Lower leg skin (tissue), 4 donors: ENCODE data around the gene ZDHHC9. TPM values are rescaled to one million over a fixed set of nuclear protein-coding genes. Genes with fewer than 3 reads are reported as not detected.

Experiments
- DNase-seq, 2 donors: peaks; one replicate each; pipeline ENCODE4 v3.0.0-alpha.2; 2019; ENCODE audit warnings: low spot score in 2 of 2
- H3K4me3 ChIP-seq: fragments of 200-600 bp; sonication (generic); 2 replicates; pipeline ENCODE4 v1.5.1; 2017; ENCODE audit warnings: mild to moderate bottlenecking, low read depth; ENCODE audit not compliant: poor library complexity, severe bottlenecking
- POLR2A ChIP-seq, 2 donors: fragments of 450-650 bp; IDR thresholded peaks; one replicate each; pipeline ENCODE4 v1.6.1; 2016 to 2017; ENCODE audit warnings: antibody characterized with exemption in 2 of 2, mild to moderate bottlenecking in 1 of 2, moderate library complexity in 1 of 2
- WGBS, 2 donors: methylation state at CpG; one replicate each; pipeline ENCODE4 v1.1.5; 2018; 5-methylcytosine and 5-hydroxymethylcytosine counted together
- intact Hi-C: fragments of 100-400 bp; cut with DNase I; formaldehyde crosslinking; loops from one replicate; pipeline ENCODE4 v1.15.0; 2023; ENCODE audit warnings: low total_unique reads
- total RNA-seq, 4 donors: library from RNA; depleted of rRNA; stranded (reverse); fragments of >200 nt; gene quantifications; one replicate each; pipeline ENCODE4 v1.1.0, GENCODE V29; 2016
- TF ChIP-seq, protein P1 (sequence below), 3 donors: fragments of 450-650 bp; IDR thresholded peaks; one replicate each; pipeline ENCODE4 v1.5.1; 2016; ENCODE audit warnings: antibody characterized with exemption in 3 of 3, mild to moderate bottlenecking in 3 of 3, moderate library complexity in 2 of 3

ZDHHC9 gene
- total RNA-seq, 4 donors from 2014 or later, result 23.8 to 58.0 (median 40.1) TPM

- 66 to 80% methylated on average over 14 of the region's 14 CpGs for WGBS, 2 donors
- intact Hi-C loops, result no loop called here
Measured at GRCh38 chrX:129771266-129771995, 72.3 kb downstream of the ZDHHC9 start.

DNA sequence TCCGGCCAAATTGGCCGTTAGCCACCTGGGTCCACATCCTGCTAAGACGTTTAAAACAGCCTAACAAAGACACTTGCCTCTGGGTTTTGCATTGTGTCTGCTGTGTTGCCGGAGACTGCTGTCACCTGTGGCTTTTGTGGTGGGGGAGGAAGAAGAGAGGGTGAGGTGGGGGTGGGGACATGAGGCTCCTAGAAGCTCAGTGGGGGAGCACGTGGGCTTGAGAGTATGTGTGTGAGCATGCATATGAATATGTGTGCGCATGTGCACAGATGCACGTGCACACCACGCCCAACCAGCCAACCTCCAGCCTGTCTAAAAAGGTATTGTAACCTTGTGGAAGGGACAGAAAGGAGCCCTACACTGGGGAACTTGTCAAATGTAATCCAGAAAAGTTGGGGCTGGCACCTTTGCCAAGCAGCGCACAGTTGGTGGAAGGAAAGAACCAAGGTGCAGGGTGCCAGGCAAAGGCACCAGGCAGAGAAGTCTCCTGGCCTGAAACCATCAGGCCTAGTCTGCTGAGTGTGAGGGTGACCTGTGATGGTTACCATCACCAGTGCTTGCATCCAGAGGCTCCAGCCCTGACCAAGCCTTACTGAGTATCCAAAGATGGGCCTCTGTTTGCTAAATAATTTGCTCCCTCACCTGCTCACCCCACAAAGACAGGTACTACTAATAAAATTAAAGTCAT lies 74.1 kb downstream of the ZDHHC9 start:
- intact Hi-C loops, result no loop called here
- H3K4me3 ChIP-seq, result no peak overlapping the region
- WGBS, 2 donors, result 65 to 67% methylated on average over 6 to 9 of the region's 9 CpGs
- no peak for DNase-seq
- no peak for TF ChIP-seq POLR2A (IDR thresholded peaks at IDR 0.05)
- TF ChIP-seq, protein P1, sequence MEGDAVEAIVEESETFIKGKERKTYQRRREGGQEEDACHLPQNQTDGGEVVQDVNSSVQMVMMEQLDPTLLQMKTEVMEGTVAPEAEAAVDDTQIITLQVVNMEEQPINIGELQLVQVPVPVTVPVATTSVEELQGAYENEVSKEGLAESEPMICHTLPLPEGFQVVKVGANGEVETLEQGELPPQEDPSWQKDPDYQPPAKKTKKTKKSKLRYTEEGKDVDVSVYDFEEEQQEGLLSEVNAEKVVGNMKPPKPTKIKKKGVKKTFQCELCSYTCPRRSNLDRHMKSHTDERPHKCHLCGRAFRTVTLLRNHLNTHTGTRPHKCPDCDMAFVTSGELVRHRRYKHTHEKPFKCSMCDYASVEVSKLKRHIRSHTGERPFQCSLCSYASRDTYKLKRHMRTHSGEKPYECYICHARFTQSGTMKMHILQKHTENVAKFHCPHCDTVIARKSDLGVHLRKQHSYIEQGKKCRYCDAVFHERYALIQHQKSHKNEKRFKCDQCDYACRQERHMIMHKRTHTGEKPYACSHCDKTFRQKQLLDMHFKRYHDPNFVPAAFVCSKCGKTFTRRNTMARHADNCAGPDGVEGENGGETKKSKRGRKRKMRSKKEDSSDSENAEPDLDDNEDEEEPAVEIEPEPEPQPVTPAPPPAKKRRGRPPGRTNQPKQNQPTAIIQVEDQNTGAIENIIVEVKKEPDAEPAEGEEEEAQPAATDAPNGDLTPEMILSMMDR (IDR thresholded peaks at IDR 0.05), result no peak

More at GRCh38 chrX:129771266-129771995, 72.3 kb downstream of the ZDHHC9 start:
- TF ChIP-seq, protein P1 (IDR thresholded peaks at IDR 0.05), result no peak
- no peak for TF ChIP-seq POLR2A (IDR thresholded peaks at IDR 0.05)
- DNase-seq, result no peak
- no peak overlapping the region for H3K4me3 ChIP-seq

GRCh38 chrX:129768586-129769466 lies 74.9 kb downstream of the ZDHHC9 start:
- H3K4me3 ChIP-seq, result no peak overlapping the region
- DNase-seq, result no peak
- WGBS, 2 donors, result 75 to 95% methylated on average over 8 of the region's 8 CpGs
- TF ChIP-seq POLR2A (IDR thresholded peaks at IDR 0.05), result no peak
- TF ChIP-seq, protein P1 (IDR thresholded peaks at IDR 0.05), result no peak
- intact Hi-C loops, result no loop called here

DNA sequence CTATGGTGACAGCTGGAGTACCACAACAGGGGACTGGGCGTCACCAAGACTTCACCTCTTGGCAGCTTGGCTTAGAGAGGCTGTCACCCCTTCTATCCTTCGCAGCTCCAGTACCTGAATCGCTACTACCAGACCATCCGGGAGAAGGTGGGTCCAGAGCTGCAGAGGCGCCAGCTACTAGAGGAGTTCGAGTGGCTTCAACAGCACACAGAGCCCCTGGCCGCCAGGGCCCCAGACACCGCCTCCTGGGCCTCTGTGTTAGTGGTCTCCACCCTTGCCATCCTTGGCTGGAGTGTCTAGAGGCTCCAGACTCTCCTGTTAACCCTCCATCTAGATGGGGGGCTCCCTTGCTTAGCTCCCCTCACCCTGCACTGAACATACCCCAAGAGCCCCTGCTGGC lies 75.5 kb downstream of the ZDHHC9 start:
- intact Hi-C loops, result no loop called here
- WGBS, 2 donors, result 89% methylated on average over 8 of the region's 8 CpGs; no CpG with 5 or more reads in 1 of the 2 donors

GRCh38 chrX:129763666-129764065 lies 80.0 kb downstream of the ZDHHC9 start:
- TF ChIP-seq, protein P1 (IDR thresholded peaks at IDR 0.05), result no peak
- no peak for TF ChIP-seq POLR2A (IDR thresholded peaks at IDR 0.05)
- intact Hi-C loops, result no loop called here
- no peak for DNase-seq
- H3K4me3 ChIP-seq, result no peak overlapping the region

More for the DNA sequence above, 75.5 kb downstream of the ZDHHC9 start:
- DNase-seq, result no peak
- TF ChIP-seq, protein P1 (IDR thresholded peaks at IDR 0.05), result no peak
- TF ChIP-seq POLR2A (IDR thresholded peaks at IDR 0.05), result no peak
- H3K4me3 ChIP-seq, result no peak overlapping the region
